Esophagus muscularis mucosa (tissue), 4 donors: ENCODE results near the gene SELENOT. TPM values are rescaled to one million over a fixed set of nuclear protein-coding genes. Genes with fewer than 3 reads are reported as not detected.

ENCODE experiments used
- DNase-seq: peaks from one replicate; pipeline ENCODE4 v3.0.0-alpha.2; 2017; ENCODE audit errors: extremely low spot score
- H3K27ac ChIP-seq, 4 donors: fragments of 200-600 bp; sonication (generic); replicated peaks in 1 of 4; 1 replicate in 3 of 4; 2 replicates in 1 of 4; pipeline ENCODE4 v1.5.1; 2016 to 2019; ENCODE audit warnings: mild to moderate bottlenecking in 1 of 4
- H3K27me3 ChIP-seq, 4 donors: fragments of 200-600 bp; sonication (generic); one replicate each; pipeline versions ENCODE4 v1.5.1 to v1.6.0; 2016 to 2019
- H3K36me3 ChIP-seq, 4 donors: fragments of 200-600 bp; sonication (generic); one replicate each; pipeline ENCODE4 v1.5.1; 2016 to 2019
- H3K4me1 ChIP-seq, 4 donors: fragments of 200-600 bp; sonication (generic); one replicate each; pipeline ENCODE4 v1.5.1; 2016 to 2019
- H3K4me3 ChIP-seq, 4 donors: fragments of 200-600 bp; sonication (generic); 1 replicate in 2 of 4; 2 replicates in 2 of 4; pipeline ENCODE4 v1.5.1; 2016 to 2019; ENCODE audit warnings: mild to moderate bottlenecking in 4 of 4, moderate library complexity in 1 of 4
- H3K9me3 ChIP-seq, 4 donors: fragments of 200-600 bp; sonication (generic); 1 replicate in 3 of 4; 2 replicates in 1 of 4; pipeline ENCODE4 v1.5.1; 2016 to 2019
- CTCF ChIP-seq, 3 experiments: fragments of 200-600 bp in 2 of 3; fragments of 450-650 bp in 1 of 3; sonication (generic) in 2 of 3; IDR thresholded peaks; one replicate each; pipeline ENCODE4 v1.5.1; 2017 to 2019; ENCODE audit warnings: antibody characterized with exemption in 3 of 3, mild to moderate bottlenecking in 2 of 3, moderate library complexity in 1 of 3
- EP300 ChIP-seq: sonication (generic); formaldehyde crosslinking; IDR thresholded peaks from one replicate; pipeline ENCODE4 v1.6.1; 2017; ENCODE audit warnings: antibody characterized with exemption
- POLR2A ChIP-seq: fragments of 450-650 bp; IDR thresholded peaks from one replicate; pipeline ENCODE4 v1.6.1; 2017; ENCODE audit warnings: antibody characterized with exemption, moderate library complexity, mild to moderate bottlenecking, low read depth
- POLR2AphosphoS5 ChIP-seq, 2 donors: sonication (generic); formaldehyde crosslinking; IDR thresholded peaks; one replicate each; pipeline ENCODE4 v1.6.1; 2017; ENCODE audit warnings: antibody characterized with exemption in 2 of 2
- WGBS: methylation state at CpG from one replicate; pipeline ENCODE4 v1.1.5; 2018; 5-methylcytosine and 5-hydroxymethylcytosine counted together
- intact Hi-C: fragments of 100-400 bp; cut with DNase I; formaldehyde crosslinking; loops from one replicate; pipeline ENCODE4 v1.15.1; 2023
- total RNA-seq, 4 donors: library from RNA; depleted of rRNA; stranded (reverse); fragments of >200 nt; gene quantifications; one replicate each; pipeline versions ENCODE4 v1.1.0 to v1.2.1, GENCODE V29; 2016

Gene SELENOT
- total RNA-seq, 4 donors from 2014 or later: 34.5 to 124 (median 67.5) TPM

GRCh38 chr3:150583028-150583427 lies 20.1 kb upstream of the SELENOT start:
- peaks cover 32 to 74% (median 52%) of the 10 kb centered on the region in 4 donors for H3K36me3 ChIP-seq
- no peaks in the 10 kb centered on the region for H3K9me3 ChIP-seq
- DNase-seq: no peak
- no peaks in the 10 kb centered on the region for H3K27me3 ChIP-seq
- no peak overlapping the region for H3K4me3 ChIP-seq
- H3K27ac ChIP-seq: no peak overlapping the region
- WGBS: 91% methylated on average over 1 of the region's 1 CpG
- H3K4me1 ChIP-seq: no peaks in the 10 kb centered on the region
- TF ChIP-seq EP300: no peak
- no peak for TF ChIP-seq POLR2A
- no peak for TF ChIP-seq POLR2AphosphoS5 (IDR thresholded peaks at IDR 0.05)
- no peak for TF ChIP-seq CTCF (IDR thresholded peaks at IDR 0.05)
- intact Hi-C loops: no loop called here

DNA sequence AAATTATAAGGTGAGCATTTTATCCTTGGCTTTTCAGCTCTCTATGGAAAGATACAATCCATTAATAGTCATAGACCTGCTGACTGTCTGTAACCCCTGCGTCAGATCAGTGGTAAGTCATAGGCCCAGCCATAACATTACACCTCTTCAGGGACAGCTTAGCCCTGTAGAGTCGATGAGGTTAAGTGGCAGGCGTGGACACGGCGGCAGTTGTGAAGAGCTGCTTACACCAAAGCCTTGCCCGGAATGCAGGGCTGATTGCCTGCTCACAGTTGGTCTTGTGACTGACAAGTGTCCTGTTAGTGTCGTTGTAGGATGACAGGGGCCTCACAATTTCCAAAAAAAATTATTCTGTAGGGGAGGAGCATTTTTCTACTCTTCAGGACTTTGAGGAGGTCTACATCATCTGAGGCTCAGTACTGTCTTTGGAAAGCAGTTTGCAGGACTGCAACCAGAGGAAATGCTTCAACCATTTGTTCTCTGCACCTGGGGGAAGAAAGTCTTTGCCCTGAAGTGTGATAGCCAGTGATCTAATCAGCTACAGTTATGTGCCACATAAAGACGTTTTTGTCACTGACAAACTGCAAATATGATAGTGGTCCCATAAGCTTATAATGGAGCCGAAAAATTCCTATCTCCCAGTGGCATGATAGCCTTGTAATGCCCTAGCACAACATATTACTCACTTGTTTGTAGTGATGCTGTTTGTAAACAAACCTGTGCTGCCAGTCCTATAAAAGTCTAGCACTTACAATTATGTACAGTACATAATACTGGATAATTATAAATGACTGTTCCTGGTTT lies 14.9 kb upstream of the SELENOT start:
- DNase-seq: no peak
- H3K4me3 ChIP-seq: no peak overlapping the region
- peaks cover 17 to 31% (median 23%) of the 10 kb centered on the region in 4 donors for H3K36me3 ChIP-seq
- TF ChIP-seq POLR2AphosphoS5 (IDR thresholded peaks at IDR 0.05): no peak
- TF ChIP-seq POLR2A: no peak
- TF ChIP-seq CTCF (IDR thresholded peaks at IDR 0.05): no peak
- TF ChIP-seq EP300: no peak
- no peaks in the 10 kb centered on the region for H3K9me3 ChIP-seq
- intact Hi-C loops: no loop called here
- H3K27ac ChIP-seq: no peak overlapping the region
- 76% methylated on average over 9 of the region's 9 CpGs for WGBS
- H3K4me1 ChIP-seq: no peaks in the 10 kb centered on the region
- no peaks in the 10 kb centered on the region for H3K27me3 ChIP-seq

GRCh38 chr3:150589759-150590158 lies 13.4 kb upstream of the SELENOT start:
- no peak for DNase-seq
- no peak for TF ChIP-seq POLR2AphosphoS5 (IDR thresholded peaks at IDR 0.05)
- TF ChIP-seq POLR2A: no peak
- no peak for TF ChIP-seq EP300
- no peak for TF ChIP-seq CTCF (IDR thresholded peaks at IDR 0.05)
- Histone ChIP-seq H3K4me1 (no peaks in the 10 kb centered on the region), H3K36me3 (peaks cover 9 to 16% (median 11%) of the 10 kb centered on the region in 4 donors), H3K27ac (no peak overlapping the region), H3K4me3 (no peak overlapping the region), H3K27me3 (no peaks in the 10 kb centered on the region), H3K9me3 (no peaks in the 10 kb centered on the region)
- intact Hi-C loops: no loop called here
- 73% methylated on average over 6 of the region's 6 CpGs for WGBS

- no peaks in the 10 kb centered on the region for H3K27me3 ChIP-seq
- intact Hi-C loops: no loop called here
- H3K27ac ChIP-seq: no peak overlapping the region
- TF ChIP-seq EP300 (no peak), POLR2AphosphoS5 (IDR thresholded peaks at IDR 0.05) (no peak), CTCF (IDR thresholded peaks at IDR 0.05) (no peak), POLR2A (no peak)
- H3K9me3 ChIP-seq: no peaks in the 10 kb centered on the region
- DNase-seq: no peak
- H3K4me3 ChIP-seq: no peak overlapping the region
- H3K36me3 ChIP-seq: no peaks in the 10 kb centered on the region
- WGBS: 85% methylated on average over 4 of the region's 4 CpGs
- no peaks in the 10 kb centered on the region for H3K4me1 ChIP-seq
Measured at GRCh38 chr3:150594150-150594549, 9.0 kb upstream of the SELENOT start.

GRCh38 chr3:150597646-150598045 lies 5.5 kb upstream of the SELENOT start:
- H3K27ac ChIP-seq: no peak overlapping the region
- 87% methylated on average over 4 of the region's 4 CpGs for WGBS
- no peak for DNase-seq
- peaks cover 7 to 16% (median 10%) of the 10 kb centered on the region in 4 donors for H3K4me1 ChIP-seq
- no peak for TF ChIP-seq EP300
- TF ChIP-seq POLR2A: no peak
- no peak for TF ChIP-seq CTCF (IDR thresholded peaks at IDR 0.05)
- no peak for TF ChIP-seq POLR2AphosphoS5 (IDR thresholded peaks at IDR 0.05)
- no peaks in the 10 kb centered on the region for H3K36me3 ChIP-seq
- intact Hi-C loops: no loop called here
- H3K4me3 ChIP-seq: no peak overlapping the region
- no peaks in the 10 kb centered on the region for H3K9me3 ChIP-seq
- no peaks in the 10 kb centered on the region for H3K27me3 ChIP-seq
